IPS DF 4.7 (cell line): ENCODE data around the gene BFSP2.

Source experiments
- DNase-seq: peaks from one replicate; pipeline ENCODE4 v3.0.0-alpha.2; 2013; ENCODE audit warnings: low spot score; ENCODE audit errors: extremely low read depth

The BFSP2 gene, protein sequence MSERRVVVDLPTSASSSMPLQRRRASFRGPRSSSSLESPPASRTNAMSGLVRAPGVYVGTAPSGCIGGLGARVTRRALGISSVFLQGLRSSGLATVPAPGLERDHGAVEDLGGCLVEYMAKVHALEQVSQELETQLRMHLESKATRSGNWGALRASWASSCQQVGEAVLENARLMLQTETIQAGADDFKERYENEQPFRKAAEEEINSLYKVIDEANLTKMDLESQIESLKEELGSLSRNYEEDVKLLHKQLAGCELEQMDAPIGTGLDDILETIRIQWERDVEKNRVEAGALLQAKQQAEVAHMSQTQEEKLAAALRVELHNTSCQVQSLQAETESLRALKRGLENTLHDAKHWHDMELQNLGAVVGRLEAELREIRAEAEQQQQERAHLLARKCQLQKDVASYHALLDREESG

DNA sequence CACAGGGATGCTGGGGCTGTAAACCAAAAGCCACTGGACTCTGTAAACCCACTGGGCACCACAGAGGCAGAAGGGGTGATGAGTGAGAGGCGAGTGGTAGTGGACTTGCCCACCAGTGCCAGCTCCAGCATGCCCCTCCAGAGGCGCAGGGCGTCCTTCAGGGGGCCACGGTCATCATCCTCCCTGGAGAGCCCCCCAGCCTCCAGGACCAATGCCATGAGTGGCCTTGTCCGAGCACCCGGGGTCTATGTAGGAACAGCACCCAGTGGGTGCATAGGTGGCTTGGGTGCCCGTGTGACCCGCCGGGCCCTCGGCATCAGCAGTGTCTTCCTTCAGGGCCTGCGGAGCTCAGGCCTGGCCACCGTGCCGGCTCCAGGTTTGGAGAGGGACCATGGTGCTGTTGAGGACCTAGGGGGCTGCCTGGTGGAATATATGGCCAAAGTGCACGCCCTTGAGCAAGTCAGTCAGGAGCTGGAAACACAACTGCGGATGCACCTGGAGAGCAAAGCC is at the start of gene BFSP2:
BFSP2 (plus strand) TSS at position 51 of the 510 bp plus-strand sequence; CDS start at position 79, 28 bp downstream.
- no peak for DNase-seq

DNA sequence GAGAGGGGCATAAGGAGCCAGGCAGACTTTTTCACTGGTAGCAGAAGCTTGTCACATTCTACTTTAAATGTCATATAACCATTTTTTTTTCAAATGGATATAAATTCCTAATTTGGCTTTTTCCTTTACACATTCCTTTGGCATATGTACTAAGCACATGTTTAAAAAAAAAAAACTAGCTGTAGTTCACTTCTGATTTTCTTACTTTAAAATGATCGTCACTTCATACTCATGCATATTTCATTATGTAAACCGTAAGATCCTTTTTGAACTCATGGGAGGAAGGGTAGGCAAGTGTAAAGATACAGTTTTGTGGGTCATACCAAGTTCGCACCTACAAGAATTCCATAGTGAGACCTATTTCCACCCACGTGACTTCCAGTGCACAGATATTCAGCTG is 45.1 kb upstream of the BFSP2 start:
- DNase-seq, result no peak

DNA sequence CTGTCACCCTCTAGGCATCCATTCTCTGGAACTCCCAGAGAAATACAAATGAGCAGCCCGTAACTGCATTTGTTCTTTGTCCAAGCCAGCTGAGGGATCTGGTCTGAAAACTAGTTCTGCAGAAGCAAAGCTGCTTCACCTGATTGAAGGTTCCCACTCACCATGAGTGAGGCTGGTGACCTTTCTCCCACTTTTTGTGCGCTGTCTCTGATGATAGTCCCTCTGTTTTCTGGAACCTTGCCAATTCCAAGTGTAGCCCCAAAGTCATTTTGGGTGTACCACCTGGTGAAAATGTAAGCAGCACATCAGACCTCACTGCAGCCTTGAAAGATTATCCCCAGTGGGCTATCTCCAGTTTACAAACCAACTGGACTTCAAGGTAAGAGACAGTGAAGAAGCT is 39.4 kb upstream of the BFSP2 start:
- no peak for DNase-seq

DNA sequence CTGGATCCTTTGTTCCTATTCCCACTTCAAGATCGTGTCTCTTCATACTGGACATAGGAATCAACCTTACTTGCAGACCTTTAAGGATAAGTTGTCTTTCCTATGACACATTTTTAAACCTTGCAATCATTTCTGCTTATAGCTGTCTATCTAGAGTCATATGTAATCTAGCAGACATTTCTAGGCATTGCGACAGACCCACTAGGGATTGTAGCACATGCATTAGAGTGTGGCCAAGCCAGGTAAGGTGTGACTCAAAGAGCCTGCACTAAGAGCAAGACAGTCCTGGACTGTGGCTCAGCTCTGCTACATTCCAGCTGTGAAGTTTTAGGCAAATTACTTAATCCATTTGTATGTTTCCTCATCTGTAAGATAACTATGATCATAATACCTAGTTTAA is 38.8 kb upstream of the BFSP2 start:
- DNase-seq, result no peak

DNA sequence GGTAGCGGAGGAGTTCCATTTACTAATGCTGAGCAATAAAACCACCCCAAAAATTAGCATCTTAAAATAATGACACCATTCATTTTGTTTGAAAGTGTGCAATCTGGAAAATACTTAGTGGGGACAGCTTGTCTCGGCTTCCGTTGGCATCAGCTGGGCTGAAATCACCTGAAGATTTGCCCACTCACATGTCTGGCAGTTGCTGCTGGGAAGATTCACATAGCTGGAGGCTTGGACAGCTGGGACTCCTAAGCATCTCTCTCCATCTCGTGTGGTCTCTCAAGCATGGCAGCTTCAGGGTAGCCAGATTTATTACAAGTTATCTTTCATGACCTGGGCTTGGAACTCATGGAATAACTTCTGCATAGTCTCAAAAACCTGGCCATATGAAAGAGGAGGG is 38.4 kb upstream of the BFSP2 start:
- DNase-seq, result no peak

DNA sequence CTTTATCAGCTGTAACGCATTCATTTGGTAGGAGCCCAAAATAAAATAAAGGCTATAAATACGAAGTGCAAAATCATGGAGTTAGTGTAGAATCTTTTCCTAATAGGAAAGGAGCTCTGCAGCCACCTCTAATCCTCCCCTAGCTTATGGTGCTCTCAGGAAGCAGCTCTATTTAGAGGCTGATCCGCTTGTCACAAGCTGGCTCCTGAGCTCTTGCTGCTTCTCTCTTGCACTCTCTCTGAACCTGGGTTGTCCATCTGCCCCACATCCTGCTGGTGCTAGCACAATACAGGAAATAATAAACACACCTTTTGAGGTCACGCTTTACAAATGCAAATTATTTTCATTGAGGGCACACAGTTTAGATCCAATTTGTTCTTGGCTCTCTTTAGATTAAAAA is 37.3 kb upstream of the BFSP2 start:
- DNase-seq, result no peak

DNA sequence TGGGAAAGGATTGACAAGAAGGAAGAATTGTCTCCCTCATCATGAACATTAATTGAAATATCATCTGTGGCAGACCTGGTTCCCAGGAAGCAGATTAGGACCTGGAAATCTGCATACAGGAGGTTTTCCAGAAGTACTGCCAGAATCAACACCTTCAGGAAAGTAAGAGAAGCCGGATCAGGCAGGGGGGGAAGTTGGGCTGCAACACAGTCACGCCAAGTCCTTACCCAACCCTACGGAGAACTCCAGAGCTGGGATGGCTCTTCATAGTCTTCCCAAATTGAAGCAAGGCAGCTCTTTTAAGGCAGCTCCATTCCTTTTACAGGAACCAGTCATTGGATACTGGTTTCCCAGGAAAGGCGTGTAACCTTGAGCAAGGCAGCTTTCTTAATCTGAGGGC is 35.2 kb upstream of the BFSP2 start:
- no peak for DNase-seq

DNA sequence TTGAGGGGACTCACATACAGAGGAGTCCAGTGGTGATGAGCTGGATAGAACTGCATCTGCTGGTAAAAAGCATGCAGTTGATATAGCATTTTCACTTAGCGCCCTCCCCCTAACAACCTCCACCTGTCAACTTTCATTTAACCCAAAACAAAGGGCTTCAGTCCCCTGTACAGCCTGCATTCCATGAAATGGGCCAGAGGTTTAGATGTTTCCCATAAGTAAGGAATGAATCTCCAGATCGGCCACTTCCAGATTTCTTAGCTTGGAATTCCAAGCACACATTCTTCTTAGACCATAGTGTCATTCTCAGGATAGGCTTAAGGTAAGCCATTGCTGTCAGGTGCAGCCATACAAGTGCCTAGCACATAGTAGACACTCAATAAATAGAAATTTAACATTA is 32.9 kb upstream of the BFSP2 start:
- DNase-seq, result no peak

DNA sequence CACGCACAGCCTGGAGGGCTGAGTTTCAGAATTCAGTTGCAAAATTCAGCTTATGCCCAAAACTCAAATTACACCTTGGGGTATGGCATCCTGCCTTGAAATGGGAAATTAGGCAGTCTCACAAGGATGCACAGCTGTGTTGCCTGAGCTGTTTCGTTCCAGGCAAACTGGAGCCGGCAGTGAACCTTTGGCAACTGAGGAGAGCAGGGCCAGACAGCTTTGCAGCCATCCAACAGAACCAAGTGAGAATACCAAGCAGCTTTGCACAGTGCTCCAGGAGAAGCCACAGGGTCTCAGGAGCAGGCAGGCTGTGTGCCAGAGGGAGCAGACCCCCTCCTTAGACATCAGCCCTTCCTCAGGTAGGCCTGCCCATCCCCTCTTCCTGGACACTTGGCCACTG is 32.5 kb upstream of the BFSP2 start:
- no peak for DNase-seq

DNA sequence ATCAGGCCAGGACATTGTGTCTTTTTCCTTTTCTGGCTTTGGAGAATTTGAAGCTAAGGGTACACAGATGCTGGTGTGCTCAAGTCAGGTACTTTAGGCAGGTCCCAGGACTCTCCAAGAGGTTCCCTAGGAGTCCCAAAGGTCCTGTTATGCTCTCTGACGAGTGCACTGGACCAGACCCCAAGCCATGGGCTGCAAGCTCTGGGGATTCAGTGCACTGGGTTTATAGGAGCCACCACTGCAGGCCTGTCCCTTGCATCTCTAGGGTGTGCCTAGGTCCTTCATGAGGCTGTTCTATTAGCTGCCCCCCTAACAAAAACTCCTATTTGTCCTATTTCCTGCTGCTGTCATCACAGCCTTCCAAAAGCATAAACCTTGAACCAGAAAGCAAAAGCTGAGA is 31.9 kb upstream of the BFSP2 start:
- DNase-seq, result no peak

DNA sequence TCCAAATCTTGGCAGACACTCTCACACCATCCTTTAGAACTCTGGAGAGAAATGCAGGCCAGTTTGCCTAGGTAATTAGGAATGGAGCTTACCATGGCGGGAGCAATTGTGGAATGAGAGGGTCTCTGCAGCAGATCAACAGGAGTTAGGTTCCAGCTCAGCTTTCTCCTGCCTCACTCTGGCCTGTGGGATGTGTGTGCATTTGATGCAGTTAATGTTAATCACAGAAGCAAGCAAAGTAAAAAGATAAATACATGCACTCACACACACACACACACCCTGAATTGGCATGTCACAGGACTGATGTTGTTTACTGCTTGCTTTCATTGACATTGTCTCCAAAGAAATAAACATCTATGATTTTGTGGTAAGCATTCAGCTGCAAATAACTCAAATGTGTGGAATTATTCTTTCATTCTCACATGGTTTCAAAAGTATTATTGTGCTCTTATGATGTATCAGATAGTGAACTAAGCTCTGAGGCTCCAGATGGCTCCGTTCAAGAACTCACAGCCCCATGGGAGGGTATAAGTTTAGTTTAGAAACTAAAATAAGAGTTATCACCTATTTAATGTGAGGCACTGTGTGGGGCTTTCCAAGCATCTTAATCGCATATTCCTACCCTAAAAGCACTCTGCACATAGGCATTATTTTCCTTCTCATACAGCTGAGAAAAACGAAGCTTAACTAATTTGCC is 31.3 kb upstream of the BFSP2 start:
- no peak for DNase-seq

DNA sequence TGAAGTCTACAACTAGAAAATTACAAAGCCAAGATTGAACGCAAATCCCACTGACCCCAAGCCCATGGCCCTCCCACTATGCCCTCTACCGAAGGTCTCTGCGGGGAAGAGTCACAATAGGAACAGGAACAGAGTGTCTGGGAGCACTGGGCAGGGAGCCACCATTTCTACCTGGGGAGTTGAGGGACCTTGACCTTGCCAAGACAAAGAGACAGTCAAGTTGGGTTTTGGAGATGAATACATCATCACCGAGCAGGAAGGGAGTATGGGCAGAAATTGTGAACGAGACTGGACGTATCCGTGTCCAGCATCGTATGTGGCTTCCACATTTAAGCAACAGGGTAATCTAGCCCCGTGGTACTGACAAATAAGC is 30.8 kb upstream of the BFSP2 start:
- no peak for DNase-seq

DNA sequence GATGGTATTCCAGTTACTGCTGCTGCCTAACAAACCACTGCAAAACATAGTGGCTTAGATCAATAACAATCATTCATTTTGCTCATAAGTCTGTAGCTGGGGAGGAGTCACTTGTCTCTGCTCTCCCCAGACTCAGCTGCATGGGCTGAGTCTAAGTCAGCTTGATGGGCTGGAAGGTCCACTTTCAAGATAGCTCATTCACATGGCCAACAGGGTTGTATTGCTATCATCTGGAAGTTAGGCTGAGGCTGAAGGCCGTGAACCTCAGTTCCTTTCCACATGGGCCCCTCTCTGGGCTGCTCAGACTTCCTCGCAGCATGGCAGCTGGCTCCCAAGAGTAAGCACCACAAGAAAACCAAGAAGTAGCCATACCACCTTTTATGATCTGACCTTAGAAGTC is 28.7 kb upstream of the BFSP2 start:
- no peak for DNase-seq

DNA sequence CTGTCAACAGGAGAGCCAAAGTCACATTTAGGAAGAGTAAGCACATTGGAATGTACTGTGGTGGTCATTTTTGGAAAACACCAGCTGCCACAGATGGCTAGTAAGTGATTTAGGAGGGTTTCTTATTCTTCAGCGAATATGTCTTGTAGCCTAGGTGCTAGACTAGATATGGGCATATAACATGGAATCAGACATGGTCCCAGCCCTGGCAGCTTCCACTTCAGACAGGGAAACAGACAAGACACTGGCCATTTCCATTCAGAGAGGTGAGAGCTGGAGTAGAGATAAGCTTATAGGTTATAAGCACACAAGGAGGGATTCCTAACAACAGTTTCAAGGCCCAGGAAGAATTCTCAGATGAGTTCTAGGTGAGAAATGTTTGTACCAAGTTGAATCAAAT is 28.2 kb upstream of the BFSP2 start:
- DNase-seq, result no peak

DNA sequence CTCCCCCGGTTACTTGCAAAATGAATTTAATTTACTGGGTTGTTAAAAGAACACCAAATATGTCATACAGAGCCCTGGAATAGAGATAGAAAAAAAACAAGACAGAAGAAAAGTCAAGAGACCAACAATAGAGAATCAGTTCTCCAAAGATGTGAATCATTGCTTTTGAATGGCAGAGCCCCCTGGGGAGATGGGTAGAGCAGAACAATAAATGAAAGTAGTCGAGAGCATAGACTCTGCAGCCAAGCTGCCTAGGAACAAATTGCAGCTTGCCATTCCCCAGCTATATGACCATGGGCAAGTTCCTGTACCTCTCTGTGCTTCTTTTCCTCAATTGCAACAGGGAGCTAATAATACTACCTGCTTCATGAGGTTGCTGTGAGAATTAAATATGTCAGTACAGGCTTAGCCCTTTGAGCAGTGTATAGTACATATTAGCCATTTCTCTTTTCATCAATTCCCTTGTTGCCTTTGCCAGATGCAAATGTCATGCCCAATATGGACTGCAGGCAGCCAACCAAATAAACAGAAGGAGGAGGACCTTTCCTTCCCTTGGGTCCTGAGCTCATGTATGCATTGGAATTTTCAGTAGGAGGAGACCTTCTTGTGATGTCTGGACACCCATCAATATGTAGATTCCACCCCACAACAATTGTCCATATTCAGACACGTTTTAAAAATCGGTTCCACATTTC is 25.0 kb upstream of the BFSP2 start:
- no peak for DNase-seq

DNA sequence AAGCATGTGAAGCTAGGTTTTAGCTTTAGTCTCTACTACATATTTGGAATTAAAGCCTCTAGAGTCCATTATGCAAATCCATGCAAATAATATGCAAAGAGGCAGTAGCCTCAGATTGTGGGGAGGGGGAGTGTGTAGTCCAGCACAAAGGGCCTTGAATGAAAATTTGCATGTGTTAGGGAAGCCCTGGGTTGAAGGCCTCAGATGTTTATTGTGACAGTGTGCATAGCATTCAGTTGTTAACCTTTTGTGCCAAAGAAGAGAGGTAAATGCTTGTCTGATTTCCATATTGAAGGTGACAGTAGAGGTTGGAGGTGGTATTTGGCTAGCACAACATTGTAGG is 24.5 kb upstream of the BFSP2 start:
- DNase-seq, result no peak

DNA sequence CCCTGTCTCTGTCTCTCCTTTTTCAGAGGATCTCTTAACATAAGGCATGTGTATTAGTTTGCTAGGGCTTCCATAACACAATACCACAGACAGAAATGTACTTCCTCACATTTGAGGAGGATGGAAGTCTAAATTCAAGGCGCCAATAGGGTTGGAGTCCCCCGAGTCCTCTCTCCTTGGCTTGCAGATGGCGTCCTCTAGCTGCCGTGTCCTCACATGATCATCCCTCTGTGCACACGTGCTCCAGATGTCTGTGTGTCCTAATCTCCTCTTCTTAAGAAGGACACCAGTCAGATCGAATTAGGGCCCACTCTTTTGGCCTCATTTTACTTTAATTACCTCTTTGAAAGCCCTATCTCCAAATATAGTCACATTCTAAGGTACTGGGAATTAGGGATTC is 23.0 kb upstream of the BFSP2 start:
- DNase-seq, result no peak

DNA sequence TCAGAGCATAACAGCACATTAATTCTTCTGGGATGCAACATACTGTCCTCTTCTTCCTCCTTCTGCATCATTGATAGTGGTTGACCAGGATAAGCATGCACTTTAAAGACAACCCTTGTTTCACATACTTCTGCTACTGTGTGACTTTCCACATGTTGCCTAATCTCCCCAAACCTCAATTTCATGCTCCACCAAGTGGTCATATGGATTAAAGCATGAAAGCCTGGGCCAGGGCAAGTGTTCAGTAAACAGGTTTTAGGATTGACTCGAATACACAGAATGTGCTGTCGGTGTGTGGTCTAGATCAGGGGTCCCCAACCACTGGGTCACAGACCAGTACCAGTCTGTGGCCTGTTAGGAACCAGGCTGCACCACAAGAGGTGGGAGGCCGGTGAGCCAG is 22.5 kb upstream of the BFSP2 start:
- DNase-seq, result no peak

DNA sequence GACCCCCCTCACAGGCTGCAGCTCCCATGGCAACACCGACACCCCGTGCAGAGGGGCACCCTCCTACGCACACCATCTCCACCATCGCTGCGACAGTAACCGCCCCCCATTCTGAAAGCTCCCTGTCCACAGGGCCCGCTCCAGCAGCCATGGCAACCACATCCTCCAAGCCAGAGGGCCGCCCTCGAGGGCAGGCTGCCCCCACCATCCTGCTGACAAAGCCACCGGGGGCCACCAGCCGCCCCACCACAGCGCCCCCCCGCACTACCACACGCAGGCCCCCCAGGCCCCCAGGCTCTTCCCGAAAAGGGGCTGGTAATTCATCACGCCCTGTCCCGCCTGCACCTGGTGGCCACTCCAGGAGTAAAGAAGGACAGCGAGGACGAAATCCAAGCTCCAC is 19.9 kb upstream of the BFSP2 start:
- DNase-seq, result no peak

DNA sequence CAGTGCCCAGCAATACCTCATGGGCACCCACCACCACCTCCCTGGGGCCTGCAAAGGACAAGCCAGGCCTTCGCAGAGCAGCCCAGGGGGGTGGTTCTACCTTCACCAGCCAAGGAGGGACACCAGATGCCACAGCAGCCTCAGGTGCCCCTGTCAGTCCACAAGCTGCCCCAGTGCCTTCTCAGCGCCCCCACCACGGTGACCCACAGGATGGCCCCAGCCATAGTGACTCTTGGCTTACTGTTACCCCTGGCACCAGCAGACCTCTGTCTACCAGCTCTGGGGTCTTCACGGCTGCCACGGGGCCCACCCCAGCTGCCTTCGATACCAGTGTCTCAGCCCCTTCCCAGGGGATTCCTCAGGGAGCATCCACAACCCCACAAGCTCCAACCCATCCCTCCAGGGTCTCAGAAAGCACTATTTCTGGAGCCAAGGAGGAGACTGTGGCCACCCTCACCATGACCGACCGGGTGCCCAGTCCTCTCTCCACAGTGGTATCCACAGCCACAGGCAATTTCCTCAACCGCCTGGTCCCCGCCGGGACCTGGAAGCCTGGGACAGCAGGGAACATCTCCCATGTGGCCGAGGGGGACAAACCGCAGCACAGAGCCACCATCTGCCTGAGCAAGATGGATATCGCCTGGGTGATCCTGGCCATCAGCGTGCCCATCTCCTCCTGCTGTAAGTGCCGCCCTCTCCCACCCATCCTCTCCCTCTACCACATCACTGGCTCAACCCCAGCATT is 19.2 kb upstream of the BFSP2 start:
- no peak for DNase-seq

DNA sequence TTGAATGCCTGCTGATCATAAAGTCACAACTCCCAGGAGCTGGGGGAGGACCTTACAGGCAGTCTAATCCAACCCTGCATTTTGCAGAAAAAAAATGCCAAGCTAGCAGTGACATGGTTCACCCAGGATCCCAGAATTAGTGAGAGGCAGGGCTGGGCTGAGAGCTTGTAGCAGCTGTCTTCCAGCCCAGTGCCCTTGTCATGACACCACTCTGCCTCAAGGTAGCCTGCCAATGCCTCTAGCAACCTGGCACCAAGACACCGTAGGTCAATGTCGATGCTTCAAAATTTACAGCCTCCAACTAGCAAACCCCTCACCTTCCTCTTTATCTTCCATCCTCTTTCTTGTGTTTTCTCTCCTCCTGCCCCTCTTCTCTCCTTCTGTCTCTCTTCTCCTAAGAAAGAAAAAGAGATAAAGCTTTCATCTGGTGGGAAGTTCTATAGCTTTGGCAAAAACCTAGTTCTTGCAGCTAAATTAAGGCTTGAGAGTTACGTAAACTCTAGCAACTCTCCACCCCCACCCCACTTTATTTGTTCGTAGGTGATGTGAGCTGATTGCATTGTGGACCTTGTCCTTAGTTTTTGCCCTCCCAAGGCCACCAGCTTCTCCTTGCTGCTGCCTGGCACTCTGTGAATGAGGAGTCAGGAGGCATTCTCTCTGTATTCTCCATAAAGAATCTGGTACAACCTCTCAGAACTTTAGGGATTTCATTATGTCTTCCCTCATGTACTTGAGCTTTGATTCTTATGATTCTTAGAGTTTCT is 18.3 kb upstream of the BFSP2 start:
- DNase-seq, result no peak
